PC-9 (cell line): ENCODE results near the gene KRT79. TPM values are rescaled to one million over a fixed set of nuclear protein-coding genes. Genes with fewer than 3 reads are reported as not detected.

Experiments
- BruUV-seq: library from RNA; stranded (reverse); fragments of 400-500 nt; replicated peaks from 2 replicates; lab custom pipeline; 2021; lab: Mats Ljungman, UMichigan
- CTCF ChIA-PET: fragments of 300-600 bp; sonication (Branson Sonifier 250); formaldehyde crosslinking; loops from one replicate; lab custom pipeline; 2022; ENCODE audit warnings: antibody characterized with exemption; lab: Charles Lee
- POLR2A ChIA-PET: fragments of 300-600 bp; sonication (Branson Sonifier 250); formaldehyde crosslinking; loops from one replicate; lab custom pipeline; 2022; ENCODE audit warnings: antibody characterized with exemption; ENCODE audit not compliant: unreplicated experiment; lab: Charles Lee
- DNase-seq, 2 experiments: peaks; one replicate each; pipeline versions ENCODE4 v3.0.0 to v3.0.0-alpha.2; 2015 to 2022; ENCODE audit warnings: mixed read lengths in 1 of 2
- H2AFZ ChIP-seq: fragments of 200-600 bp; sonication (generic); 2 replicates; pipeline ENCODE4 v1.8.1; 2017; ENCODE audit warnings: antibody characterized with exemption
- H3F3A ChIP-seq: fragments of 200-600 bp; sonication (generic); 2 replicates; pipeline ENCODE4 v1.8.1; 2017; ENCODE audit warnings: antibody characterized with exemption, mild to moderate bottlenecking, low read depth; ENCODE audit not compliant: insufficient read depth
- H3K27ac ChIP-seq: fragments of 200-600 bp; sonication (generic); 2 replicates; pipeline ENCODE4 v1.6.1; 2016; ENCODE audit warnings: mixed run types
- H3K27me3 ChIP-seq: fragments of 200-600 bp; sonication (generic); 2 replicates; pipeline ENCODE4 v1.6.1; 2016; ENCODE audit warnings: low read depth, mixed run types; ENCODE audit not compliant: insufficient read depth
- H3K36me3 ChIP-seq: fragments of 200-600 bp; sonication (generic); 2 replicates; pipeline ENCODE4 v1.6.1; 2016; ENCODE audit warnings: low read depth, mixed run types
- H3K4me1 ChIP-seq: fragments of 200-600 bp; sonication (generic); replicated peaks from 2 replicates; pipeline ENCODE4 v1.6.1; 2016; ENCODE audit warnings: mixed run types; ENCODE audit not compliant: insufficient read depth
- H3K4me2 ChIP-seq: fragments of 200-600 bp; sonication (generic); 2 replicates; pipeline ENCODE4 v1.6.1; 2017; ENCODE audit warnings: mixed run types
- H3K4me3 ChIP-seq: fragments of 200-600 bp; sonication (generic); 2 replicates; pipeline ENCODE4 v1.6.1; 2016; ENCODE audit warnings: mixed run types
- H3K79me2 ChIP-seq: fragments of 200-600 bp; sonication (generic); 2 replicates; pipeline ENCODE4 v1.6.1; 2017; ENCODE audit warnings: low read depth, mixed run types
- H3K9me2 ChIP-seq: fragments of 200-600 bp; sonication (generic); 2 replicates; pipeline ENCODE4 v1.8.1; 2017; ENCODE audit warnings: mild to moderate bottlenecking; ENCODE audit not compliant: insufficient read depth
- H3K9me3 ChIP-seq: fragments of 200-600 bp; sonication (generic); 2 replicates; pipeline ENCODE4 v1.8.1; 2016; ENCODE audit warnings: low read depth; ENCODE audit not compliant: insufficient read depth
- H4K20me1 ChIP-seq: fragments of 200-600 bp; sonication (generic); 2 replicates; pipeline ENCODE4 v1.8.1; 2017; ENCODE audit not compliant: insufficient read depth
- CTCF ChIP-seq: fragments of 200-600 bp; sonication (generic); conservative IDR thresholded peaks from 2 replicates; pipeline ENCODE4 v1.6.1; 2017; ENCODE audit warnings: mixed run types, antibody characterized with exemption, mild to moderate bottlenecking, moderate library complexity
- EZH2 ChIP-seq: fragments of 200-600 bp; sonication (generic); IDR thresholded peaks from 2 replicates; pipeline ENCODE4 v1.8.0; 2017; ENCODE audit warnings: antibody characterized with exemption, low read depth
- intact Hi-C: fragments of 100-400 bp; cut with micrococcal nuclease; formaldehyde crosslinking; loops from one replicate; pipeline ENCODE4 v1.10.0; 2022; ENCODE audit not compliant: unreplicated experiment
- total RNA-seq: library from RNA; stranded (reverse); gene quantifications from 2 replicates; pipeline ENCODE4 v1.2.3, GENCODE V29; 2021

The KRT79 gene
- total RNA-seq, 1 experiment from 2014 or later, result 0.28 TPM

- no peak for TF ChIP-seq EZH2
- TF ChIP-seq CTCF, result no peak
- no peaks in the 10 kb centered on the region for H3K79me2 ChIP-seq
- H3K4me2 ChIP-seq, result no peak overlapping the region
- no peaks in the 10 kb centered on the region for H3K36me3 ChIP-seq
- no peak for DNase-seq
- H3K9me3 ChIP-seq, result no peaks in the 10 kb centered on the region
- H4K20me1 ChIP-seq, result no peaks in the 10 kb centered on the region
- H2AFZ ChIP-seq, result no peak overlapping the region
- H3K27ac ChIP-seq, result no peak overlapping the region
- BruUV-seq, result no TSS peak
- CTCF ChIA-PET, result no interaction called here
- peaks cover 16% of the 10 kb centered on the region for H3K4me1 ChIP-seq
- no peak overlapping the region for H3K4me3 ChIP-seq
- intact Hi-C loops, result no loop called here
- POLR2A ChIA-PET, result no interaction called here
- no peaks in the 10 kb centered on the region for H3F3A ChIP-seq
- no peaks in the 10 kb centered on the region for H3K9me2 ChIP-seq
- no peaks in the 10 kb centered on the region for H3K27me3 ChIP-seq
Measured at GRCh38 chr12:52836042-52836466, 1.9 kb upstream of the KRT79 start.

GRCh38 chr12:52835271-52836041 is 1.3 kb upstream of the KRT79 start:
- ChIA-PET CTCF (no interaction called here), POLR2A (no interaction called here)
- BruUV-seq, result no TSS peak
- no peak overlapping the region for H3K27ac ChIP-seq
- H3K4me1 ChIP-seq, result peaks cover 16% of the 10 kb centered on the region
- no peaks in the 10 kb centered on the region for H3K9me2 ChIP-seq
- H3K4me2 ChIP-seq, result no peak overlapping the region
- no peaks in the 10 kb centered on the region for H3K79me2 ChIP-seq
- H3K4me3 ChIP-seq, result no peak overlapping the region
- H3K36me3 ChIP-seq, result no peaks in the 10 kb centered on the region
- no peaks in the 10 kb centered on the region for H3K27me3 ChIP-seq
- H4K20me1 ChIP-seq, result no peaks in the 10 kb centered on the region
- no peak overlapping the region for H2AFZ ChIP-seq
- no peak for TF ChIP-seq CTCF
- no peak for TF ChIP-seq EZH2
- H3K9me3 ChIP-seq, result no peaks in the 10 kb centered on the region
- no peak for DNase-seq
- intact Hi-C loops, result no loop called here
- no peaks in the 10 kb centered on the region for H3F3A ChIP-seq

GRCh38 chr12:52834727-52835001 is 553 bp upstream of the KRT79 start:
- H3K9me2 ChIP-seq, result no peaks in the 10 kb centered on the region
- no peak for DNase-seq

More at GRCh38 chr12:52834727-52835001, 553 bp upstream of the KRT79 start:
- POLR2A ChIA-PET, result no interaction called here
- no peak for TF ChIP-seq CTCF
- TF ChIP-seq EZH2, result no peak
- Histone ChIP-seq H3K79me2 (no peaks in the 10 kb centered on the region), H3K9me3 (no peaks in the 10 kb centered on the region), H3K4me3 (no peak overlapping the region), H3K27me3 (no peaks in the 10 kb centered on the region), H4K20me1 (no peaks in the 10 kb centered on the region), H2AFZ (no peak overlapping the region), H3K4me1 (peaks cover 16% of the 10 kb centered on the region), H3F3A (no peaks in the 10 kb centered on the region), H3K4me2 (no peak overlapping the region), H3K27ac (no peak overlapping the region), H3K36me3 (no peaks in the 10 kb centered on the region)
- CTCF ChIA-PET, result no interaction called here
- intact Hi-C loops, result no loop called here
- no TSS peak for BruUV-seq
